AG04449 (cell line): ENCODE data around the gene NPY2R.

Experiments used
- CTCF ChIA-PET: fragments of 350-600 bp; formaldehyde crosslinking; extraction: SDS; loops from one replicate; lab custom pipeline; 2021; ENCODE audit warnings: antibody characterized with exemption; lab: Yijun Ruan, JAX
- POLR2A ChIA-PET: fragments of 400-600, 350-600 bp; formaldehyde crosslinking; extraction: SDS; loops from one replicate; lab custom pipeline; 2020; ENCODE audit warnings: antibody characterized with exemption, inconsistent platforms; lab: Yijun Ruan, JAX
- DNase-seq: peaks from one replicate; pipeline ENCODE4 v3.0.0-alpha.2; 2010; ENCODE audit warnings: low read depth, low spot score
- H3K4me3 ChIP-seq: 2 replicates; pipeline ENCODE4 v1.5.1; 2011; ENCODE audit warnings: low read depth, mild to moderate bottlenecking, control low read depth, low read length
- TF ChIP-seq, protein P1 (sequence below): IDR thresholded peaks from one replicate; pipeline ENCODE4 v1.5.1; 2011; ENCODE audit warnings: mild to moderate bottlenecking, moderate library complexity, low read length, control low read depth, inconsistent platforms; ENCODE audit not compliant: insufficient read depth; ENCODE audit errors: missing control alignments

NPY2R gene

DNA sequence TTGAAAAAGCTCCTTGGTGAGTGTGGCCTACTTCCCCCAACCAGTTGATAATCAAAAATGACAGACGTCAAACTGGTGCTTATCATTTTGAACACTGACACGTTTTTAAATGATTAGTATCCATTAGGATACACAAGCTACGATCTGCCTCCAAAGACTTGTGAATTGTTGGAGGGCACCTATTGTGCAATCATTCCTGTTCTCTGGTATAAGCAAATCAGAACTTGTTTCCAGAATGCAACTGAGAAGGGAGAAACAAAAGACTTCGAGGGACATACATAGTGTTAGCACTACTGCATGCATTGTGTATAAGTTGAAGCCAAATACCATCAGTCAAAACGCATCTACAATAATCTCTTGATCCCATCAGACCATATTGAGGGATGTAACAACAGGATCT lies 11.6 kb downstream of the NPY2R start:
- H3K4me3 ChIP-seq = no peak overlapping the region
- POLR2A ChIA-PET = no interaction called here
- TF ChIP-seq, protein P1, sequence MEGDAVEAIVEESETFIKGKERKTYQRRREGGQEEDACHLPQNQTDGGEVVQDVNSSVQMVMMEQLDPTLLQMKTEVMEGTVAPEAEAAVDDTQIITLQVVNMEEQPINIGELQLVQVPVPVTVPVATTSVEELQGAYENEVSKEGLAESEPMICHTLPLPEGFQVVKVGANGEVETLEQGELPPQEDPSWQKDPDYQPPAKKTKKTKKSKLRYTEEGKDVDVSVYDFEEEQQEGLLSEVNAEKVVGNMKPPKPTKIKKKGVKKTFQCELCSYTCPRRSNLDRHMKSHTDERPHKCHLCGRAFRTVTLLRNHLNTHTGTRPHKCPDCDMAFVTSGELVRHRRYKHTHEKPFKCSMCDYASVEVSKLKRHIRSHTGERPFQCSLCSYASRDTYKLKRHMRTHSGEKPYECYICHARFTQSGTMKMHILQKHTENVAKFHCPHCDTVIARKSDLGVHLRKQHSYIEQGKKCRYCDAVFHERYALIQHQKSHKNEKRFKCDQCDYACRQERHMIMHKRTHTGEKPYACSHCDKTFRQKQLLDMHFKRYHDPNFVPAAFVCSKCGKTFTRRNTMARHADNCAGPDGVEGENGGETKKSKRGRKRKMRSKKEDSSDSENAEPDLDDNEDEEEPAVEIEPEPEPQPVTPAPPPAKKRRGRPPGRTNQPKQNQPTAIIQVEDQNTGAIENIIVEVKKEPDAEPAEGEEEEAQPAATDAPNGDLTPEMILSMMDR = no peak
- CTCF ChIA-PET = no interaction called here
- DNase-seq = no peak

DNA sequence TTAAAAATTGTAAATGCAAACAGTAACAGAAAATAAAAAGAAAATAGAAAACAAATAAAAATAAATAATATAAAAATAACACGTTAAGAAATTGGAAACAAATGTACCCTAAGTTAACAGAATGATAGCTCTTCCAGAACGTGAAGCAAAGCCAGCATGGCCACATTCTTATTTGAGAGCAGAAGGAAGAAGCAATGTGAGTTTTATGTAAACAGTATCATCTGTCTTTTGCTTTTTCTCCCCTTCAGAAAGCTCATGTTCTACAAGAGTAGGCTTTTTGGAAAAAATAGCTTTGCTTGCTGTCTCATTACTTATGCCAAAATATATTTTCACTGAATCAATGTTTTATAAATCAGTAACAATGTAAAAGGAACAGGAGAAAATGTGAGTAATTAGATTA lies 18.7 kb downstream of the NPY2R start:
- DNase-seq = no peak
- H3K4me3 ChIP-seq = no peak overlapping the region
- TF ChIP-seq, protein P1 = no peak
- CTCF ChIA-PET = no interaction called here
- POLR2A ChIA-PET = no interaction called here

DNA sequence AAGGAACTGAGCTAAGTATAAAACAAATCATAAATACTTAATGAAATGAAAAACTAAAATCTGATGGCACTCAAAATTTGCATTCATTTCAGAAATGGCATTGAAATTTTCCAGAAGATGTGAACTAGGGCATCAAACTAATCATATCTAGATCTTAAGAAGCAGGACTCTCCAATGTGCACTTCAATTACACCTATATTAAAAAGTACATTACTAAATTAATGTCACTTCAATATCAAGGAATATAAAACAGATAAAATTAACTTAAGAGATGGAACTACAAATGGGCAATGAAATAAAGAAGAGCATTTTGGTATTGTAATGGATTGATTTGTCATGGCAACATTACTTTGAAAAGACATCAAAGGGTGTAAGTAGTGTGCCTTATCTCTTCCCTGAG lies 20.3 kb downstream of the NPY2R start:
- TF ChIP-seq, protein P1 = no peak
- DNase-seq = no peak
- no peak overlapping the region for H3K4me3 ChIP-seq
- POLR2A ChIA-PET = no interaction called here
- CTCF ChIA-PET = no interaction called here

DNA sequence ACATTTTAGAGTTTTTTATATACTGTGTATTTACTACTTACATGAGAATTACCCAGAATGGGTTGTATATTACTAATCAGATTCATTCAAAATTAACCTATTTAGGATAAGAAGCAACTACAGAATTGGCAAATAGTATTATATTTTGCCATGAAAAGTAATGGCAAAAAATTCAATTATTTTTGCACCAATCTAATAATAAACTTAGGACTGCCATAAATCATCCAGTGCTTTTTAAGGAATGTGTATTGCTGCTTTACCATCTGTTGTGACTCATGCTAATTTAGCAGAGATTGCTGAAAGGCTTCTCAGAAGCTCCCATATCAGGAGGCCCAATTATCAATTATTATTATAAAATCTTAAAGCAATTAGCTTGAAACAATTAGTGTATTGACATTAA lies 24.0 kb downstream of the NPY2R start:
- CTCF ChIA-PET = no interaction called here
- no peak for DNase-seq
- POLR2A ChIA-PET = no interaction called here
- no peak overlapping the region for H3K4me3 ChIP-seq
- TF ChIP-seq, protein P1 = no peak

DNA sequence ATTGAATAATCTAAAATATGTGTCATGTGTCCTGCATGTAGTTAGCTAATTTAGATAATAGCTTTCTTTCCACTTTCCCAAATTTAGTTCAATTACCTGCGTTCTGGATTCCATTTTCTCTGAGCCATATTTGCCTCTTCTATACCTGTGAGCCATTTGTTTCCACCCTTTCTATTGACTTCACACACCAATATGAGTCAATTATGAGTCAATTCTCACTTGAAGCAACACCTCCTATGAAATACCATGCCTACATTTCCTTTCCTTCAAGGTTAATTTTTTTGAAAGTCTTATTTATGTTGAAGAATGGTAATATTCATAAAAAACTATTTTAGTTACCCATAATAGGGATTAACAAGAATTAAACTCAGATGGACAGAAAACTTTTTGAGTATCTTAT lies 25.8 kb downstream of the NPY2R start:
- CTCF ChIA-PET = no interaction called here
- DNase-seq = no peak
- H3K4me3 ChIP-seq = no peak overlapping the region
- POLR2A ChIA-PET = no interaction called here
- TF ChIP-seq, protein P1 = no peak

DNA sequence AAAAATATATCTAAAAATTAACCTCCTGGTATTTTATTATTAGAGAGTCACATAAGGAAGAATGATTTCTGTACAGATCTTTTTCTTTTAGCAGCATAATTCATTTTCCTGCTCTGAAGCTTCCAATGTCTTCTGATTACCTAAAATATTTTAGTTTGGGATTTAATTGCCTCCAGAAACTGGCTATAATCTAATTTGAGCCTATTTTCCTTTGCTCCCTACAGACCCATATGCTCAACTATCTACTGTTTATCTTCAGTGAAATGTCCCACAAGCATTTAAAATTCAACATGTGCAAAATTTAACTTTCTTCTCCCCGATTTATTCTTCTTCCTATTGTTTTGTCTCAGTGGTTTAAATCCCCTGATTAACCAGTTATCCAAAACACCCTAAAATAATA lies 29.1 kb downstream of the NPY2R start:
- ChIA-PET CTCF (no interaction called here), POLR2A (no interaction called here)
- DNase-seq = no peak
- TF ChIP-seq, protein P1 = no peak
- H3K4me3 ChIP-seq = no peak overlapping the region
